Lower leg skin (tissue), 3 donors: ENCODE data around the gene LRP1B.

Experiments used
- POLR2A ChIP-seq, 2 donors: fragments of 450-650 bp; IDR thresholded peaks; one replicate each; pipeline ENCODE4 v1.6.1; 2016 to 2017; ENCODE audit warnings: antibody characterized with exemption in 2 of 2, mild to moderate bottlenecking in 1 of 2, moderate library complexity in 1 of 2
- TF ChIP-seq, protein P1 (sequence below), 3 donors: fragments of 450-650 bp; IDR thresholded peaks; one replicate each; pipeline ENCODE4 v1.5.1; 2016; ENCODE audit warnings: antibody characterized with exemption in 3 of 3, mild to moderate bottlenecking in 3 of 3, moderate library complexity in 2 of 3

DNA sequence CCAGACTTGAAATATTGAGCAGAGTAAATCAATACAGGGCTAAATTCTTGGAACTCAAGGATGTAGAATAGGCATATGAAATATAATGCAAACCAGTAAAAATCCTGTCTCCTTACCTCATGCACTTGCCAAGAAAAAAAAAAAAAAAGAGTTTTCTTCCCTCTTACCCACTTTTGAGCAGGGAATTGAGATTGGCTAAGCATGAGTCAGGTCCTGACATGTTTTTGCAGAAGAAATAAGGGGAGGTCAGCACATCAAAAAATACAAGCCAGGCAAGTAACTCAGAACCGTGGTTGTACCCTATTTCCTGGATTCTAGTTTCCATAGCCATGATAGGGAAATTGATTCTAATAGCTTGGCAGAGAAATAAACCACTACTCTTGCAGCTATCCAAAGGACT, 1526.7 kb downstream of the LRP1B start:
- TF ChIP-seq, protein P1, sequence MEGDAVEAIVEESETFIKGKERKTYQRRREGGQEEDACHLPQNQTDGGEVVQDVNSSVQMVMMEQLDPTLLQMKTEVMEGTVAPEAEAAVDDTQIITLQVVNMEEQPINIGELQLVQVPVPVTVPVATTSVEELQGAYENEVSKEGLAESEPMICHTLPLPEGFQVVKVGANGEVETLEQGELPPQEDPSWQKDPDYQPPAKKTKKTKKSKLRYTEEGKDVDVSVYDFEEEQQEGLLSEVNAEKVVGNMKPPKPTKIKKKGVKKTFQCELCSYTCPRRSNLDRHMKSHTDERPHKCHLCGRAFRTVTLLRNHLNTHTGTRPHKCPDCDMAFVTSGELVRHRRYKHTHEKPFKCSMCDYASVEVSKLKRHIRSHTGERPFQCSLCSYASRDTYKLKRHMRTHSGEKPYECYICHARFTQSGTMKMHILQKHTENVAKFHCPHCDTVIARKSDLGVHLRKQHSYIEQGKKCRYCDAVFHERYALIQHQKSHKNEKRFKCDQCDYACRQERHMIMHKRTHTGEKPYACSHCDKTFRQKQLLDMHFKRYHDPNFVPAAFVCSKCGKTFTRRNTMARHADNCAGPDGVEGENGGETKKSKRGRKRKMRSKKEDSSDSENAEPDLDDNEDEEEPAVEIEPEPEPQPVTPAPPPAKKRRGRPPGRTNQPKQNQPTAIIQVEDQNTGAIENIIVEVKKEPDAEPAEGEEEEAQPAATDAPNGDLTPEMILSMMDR (IDR thresholded peaks at IDR 0.05): no peak
- TF ChIP-seq POLR2A (IDR thresholded peaks at IDR 0.05): no peak
